NCI-H1417 (cell line): Measurements from ENCODE around the gene TAMALIN.

ENCODE experiments used
- DNase-seq, 3 experiments: peaks; one replicate each; lab custom pipeline; 2025; lab: John Stamatoyannopoulos, UW

Gene TAMALIN

GRCh38 chr12:52013626-52014310 lies 7.0 kb downstream of the TAMALIN start:
- DNase-seq, result no peak

DNA sequence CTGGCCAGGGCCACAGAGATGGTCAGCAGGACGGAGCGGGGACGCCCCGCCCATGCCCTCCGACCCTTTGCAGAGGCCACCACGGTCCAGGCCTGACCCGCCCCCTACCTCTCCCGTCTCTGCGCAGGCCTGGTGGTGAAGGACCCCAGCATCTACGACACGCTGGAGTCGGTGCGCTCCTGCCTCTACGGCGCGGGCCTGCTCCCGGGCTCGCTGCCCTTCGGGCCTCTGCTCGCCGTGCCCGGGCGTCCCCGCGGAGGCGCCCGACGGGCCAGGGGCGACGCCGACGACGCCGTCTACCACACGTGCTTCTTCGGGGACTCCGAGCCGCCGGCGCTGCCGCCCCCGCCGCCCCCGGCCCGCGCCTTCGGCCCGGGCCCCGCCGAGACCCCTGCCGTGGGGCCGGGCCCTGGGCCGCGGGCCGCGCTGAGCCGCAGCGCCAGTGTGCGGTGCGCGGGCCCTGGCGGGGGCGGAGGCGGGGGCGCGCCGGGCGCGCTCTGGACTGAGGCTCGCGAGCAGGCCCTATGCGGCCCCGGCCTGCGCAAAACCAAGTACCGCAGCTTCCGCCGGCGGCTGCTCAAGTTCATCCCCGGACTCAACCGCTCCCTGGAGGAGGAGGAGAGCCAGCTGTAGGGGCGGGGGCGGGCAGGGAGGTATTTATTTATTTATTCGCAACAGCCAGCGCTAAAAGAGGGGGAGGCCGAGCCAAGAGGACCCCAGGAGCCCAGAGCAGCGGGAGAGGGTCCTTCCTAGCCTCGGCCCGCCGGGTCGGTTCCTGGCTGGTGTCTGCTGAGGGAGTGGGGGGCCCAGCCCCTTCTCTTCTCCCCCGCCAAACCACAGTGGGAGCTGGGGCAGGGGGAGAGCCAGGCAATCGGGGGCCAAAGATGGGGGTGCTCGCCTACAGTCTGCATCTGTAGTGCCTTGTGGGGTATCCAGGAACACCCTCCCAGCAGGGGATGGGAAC lies 8.1 kb downstream of the TAMALIN start:
- no peak for DNase-seq

DNA sequence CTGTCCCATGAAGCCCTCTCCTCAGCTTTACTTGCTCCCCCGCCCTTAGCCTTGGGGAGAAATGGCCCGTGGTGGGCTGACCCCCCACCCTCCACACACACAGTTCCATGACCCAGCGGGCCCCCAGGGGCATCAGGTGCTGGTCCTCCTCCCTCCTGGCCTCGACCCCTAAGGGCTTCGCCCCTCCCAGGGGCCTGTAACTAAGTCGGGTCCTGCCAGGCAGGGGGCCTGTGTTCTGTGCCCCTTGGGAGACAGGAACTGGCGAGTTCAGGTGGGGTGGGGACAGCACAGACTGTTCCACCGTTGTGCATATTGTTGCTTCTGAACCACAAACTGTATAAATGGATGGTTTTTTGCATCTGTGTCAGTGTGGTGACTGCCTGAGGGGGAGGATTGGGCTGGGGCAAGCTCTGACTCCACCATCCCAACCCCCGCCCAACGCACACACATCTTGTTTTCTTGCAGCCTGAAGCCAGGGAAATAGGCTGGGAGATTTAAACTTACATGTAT lies 8.8 kb downstream of the TAMALIN start:
- DNase-seq, result no peak

GRCh38 chr12:52018433-52019112 lies 11.8 kb downstream of the TAMALIN start:
- DNase-seq, result peak in 2 of 3 experiments; percentile 92 to 94

GRCh38 chr12:52019113-52019770 lies 12.5 kb downstream of the TAMALIN start:
- DNase-seq, result peak in 2 of 3 experiments; percentile 92 to 93

DNA sequence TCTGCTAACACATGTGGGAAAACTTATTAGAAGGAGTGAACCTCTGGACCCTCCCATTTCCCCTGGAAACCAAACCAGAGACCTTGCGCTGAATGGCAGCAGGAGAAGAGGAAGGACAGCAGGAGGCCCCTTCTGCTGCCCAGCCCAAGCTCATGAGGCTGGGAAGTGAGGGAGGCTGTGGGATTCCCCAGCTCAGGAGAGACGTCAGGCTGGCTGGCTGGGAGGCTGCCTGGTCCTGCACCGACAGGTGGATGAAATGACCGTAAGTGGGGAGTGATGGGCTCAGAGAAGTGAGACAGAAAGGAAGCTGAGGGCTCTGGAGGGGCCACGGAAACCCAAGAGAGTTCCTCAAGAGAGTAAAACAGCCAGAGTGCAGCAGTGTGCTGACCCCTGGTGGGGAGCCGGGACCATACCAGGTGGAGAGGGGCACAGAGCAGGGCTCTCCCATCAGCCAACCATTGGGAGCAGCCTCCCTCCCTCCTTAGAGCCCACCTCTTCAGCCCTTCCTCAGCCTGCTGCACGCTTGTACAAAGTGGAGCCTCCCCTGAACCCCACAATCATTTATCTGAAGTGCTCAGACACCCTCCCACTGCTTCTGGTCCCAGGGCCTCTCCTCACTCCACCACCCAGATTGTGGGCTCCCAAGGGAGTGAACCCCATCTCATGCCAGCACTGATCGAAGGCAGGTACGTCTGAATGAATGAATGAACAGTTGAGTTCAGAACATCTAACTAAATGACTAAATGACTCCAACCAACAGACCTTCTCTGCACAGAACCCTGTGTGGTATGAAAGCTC lies 14.0 kb downstream of the TAMALIN start:
- DNase-seq, result peak; percentile 13 to 82 (median 74)

- DNase-seq, result no peak
Measured at GRCh38 chr12:52022841-52023181, 16.1 kb downstream of the TAMALIN start.

DNA sequence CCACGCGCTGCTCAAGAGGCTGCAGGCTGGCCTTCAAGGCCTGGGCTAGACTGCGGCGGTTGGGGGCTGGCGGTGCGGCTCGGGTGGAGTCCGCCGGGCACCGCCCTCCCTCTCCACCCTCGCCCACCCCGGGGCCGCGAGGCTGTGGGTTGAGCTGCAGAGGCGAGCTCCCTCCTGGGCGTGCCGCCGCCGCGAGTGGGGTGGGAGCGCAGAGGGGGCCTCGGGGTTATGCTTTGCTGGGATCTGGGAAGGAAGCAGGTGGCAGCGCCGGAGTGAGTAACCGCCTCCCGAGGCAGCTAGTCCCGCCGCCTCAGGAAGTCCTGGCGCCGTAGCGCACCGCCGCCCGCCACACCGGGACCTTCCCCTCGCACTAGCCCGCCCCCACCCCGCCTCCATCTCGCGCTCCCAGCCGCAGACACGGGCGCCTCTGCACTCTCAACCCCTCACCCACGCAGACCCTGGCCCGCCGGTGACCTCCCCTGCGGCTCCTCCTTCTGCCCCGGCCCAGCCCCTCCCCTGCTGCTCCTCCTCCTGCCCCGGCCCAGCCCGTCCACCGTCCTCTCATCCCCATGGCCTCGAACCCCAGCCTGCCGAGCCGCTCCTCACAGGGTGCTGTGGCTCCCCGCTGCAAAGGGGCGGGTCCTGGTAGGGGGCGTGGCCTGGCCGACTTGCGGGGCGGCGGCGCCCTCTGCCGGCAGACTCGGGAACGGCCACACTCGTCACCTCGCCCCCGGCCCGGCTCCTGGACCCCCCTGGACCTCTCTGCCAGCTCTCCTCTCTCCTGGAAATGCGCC lies 16.6 kb downstream of the TAMALIN start:
- DNase-seq, result peak; percentile 77 to 90 (median 86)

DNA sequence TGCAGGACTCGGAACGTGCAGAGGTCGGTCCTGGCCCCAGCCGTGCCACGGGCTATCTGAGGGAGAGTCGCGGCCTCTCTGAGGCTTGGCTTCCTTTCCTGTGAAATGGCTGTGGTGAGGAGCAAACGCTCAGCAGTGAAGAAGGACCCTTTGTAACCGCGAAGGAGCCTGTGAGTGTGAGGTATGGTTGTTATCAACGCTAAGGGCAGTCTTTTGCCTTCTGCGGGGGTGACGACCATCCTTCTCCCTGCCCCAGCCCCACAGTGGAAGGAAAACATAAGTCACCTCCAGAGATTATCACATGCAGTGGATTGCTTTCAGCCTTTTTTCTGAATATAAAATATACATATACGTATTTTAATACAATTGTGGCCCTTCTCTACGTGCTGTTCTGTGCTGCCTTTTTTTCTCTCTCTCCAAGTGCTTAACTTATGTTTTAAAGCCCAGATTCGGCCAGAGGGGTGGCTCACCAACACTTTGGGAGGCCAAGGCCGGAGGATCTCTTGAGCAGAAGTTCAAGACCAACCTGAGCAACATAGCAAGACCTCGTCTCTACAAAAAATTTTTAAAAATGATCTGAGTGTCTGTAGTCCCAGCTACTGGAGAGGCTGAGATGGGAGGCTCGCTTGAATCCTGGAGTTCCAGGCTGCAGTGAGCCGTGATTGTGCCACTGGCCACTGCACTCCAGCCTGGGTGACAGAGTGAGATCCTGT lies 17.4 kb downstream of the TAMALIN start:
- no peak for DNase-seq

GRCh38 chr12:52024845-52025230 lies 18.1 kb downstream of the TAMALIN start:
- DNase-seq, result no peak

DNA sequence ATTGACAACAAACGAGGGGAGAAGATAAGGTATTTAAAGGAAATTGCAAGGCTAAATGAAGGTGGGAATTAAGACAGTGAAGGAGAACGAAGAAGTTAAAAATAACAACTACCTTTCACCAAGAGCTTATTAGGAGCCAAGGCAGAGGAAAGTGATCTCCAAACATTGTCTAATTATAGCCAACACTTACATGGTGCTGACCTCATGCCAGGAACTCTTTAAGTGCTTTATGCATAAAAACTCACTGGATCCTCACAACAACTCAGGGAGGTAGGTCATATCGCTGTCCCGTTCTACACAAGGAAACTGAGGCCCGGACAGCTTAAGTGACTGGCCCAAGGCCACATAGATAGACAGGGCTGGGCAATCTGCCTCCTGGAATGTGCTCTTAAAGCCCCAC lies 19.5 kb downstream of the TAMALIN start:
- peak in 1 of 3 experiments; percentile 61 for DNase-seq

- DNase-seq, result peak in 1 of 3 experiments; percentile 37
Measured at GRCh38 chr12:52027085-52027843, 20.5 kb downstream of the TAMALIN start.

DNA sequence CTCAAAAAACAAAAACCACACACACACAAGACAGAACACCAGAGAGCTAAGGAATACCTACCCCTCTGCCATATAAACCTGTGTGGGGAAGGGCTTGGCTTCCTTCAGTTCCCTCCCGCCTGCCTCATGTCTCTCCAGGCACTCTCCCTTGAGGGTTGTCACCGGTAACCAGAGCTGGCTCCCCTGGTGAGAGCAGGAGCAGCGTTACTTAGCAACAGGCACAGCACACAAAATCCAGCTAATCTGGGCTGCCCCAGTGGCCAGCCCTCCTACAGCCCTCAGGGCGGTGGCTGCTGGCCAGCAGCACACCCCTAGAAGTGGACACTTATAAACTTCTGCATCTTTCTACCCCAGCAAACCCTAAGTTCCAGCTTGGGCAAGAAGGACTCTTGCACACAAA lies 22.9 kb downstream of the TAMALIN start:
- DNase-seq, result peak; percentile 72 to 98 (median 92)

DNA sequence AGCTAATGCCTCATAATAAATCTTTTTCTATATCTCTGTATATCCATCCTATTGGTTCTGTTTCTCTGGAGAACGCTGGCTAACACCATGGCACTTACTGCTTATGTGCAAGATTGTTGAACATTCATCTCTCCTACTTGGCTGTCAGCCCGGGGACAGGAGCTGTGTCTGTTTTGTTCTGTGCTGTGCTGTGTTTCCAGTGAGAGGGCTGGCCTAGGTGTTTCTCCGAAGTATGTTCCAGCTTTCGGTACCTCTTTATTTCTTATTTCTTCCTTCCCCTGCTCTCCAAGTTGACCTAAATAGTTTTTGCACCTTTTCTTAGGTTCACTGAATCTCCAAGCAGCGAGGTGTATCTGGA lies 25.7 kb downstream of the TAMALIN start:
- peak in 2 of 3 experiments; percentile 16 to 76 for DNase-seq

- peak; percentile 94 to 98 (median 96) for DNase-seq
Measured at GRCh38 chr12:52032804-52033445, 26.2 kb downstream of the TAMALIN start.

- DNase-seq, result no peak
Measured at GRCh38 chr12:52033446-52034140, 26.8 kb downstream of the TAMALIN start.

GRCh38 chr12:52035190-52035589 lies 28.4 kb downstream of the TAMALIN start:
- DNase-seq, result no peak

GRCh38 chr12:52035926-52036325 lies 29.2 kb downstream of the TAMALIN start:
- no peak for DNase-seq
